ENCODE results near the gene CALHM4.

DNA sequence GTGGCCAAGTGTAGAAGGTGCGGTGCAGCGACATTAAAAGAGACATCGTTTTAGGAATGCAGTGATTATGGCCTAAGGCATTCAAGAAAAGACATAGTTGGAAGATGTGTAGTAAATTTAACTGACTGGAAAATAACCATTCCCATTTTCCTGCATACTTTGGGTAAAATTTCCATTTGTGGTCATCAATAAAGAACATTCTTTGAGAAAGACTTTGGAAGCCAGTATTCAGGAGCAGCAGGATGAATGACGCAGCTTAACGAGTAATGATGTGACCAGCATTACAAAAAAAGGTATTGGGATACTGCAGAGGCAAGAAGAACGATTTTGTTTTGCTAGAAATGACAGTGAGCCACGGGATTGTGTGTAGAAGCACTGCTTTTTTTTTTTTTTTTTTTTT lies 10.8 kb downstream of the CALHM4 start:
- TF ChIP-seq, protein P1, sequence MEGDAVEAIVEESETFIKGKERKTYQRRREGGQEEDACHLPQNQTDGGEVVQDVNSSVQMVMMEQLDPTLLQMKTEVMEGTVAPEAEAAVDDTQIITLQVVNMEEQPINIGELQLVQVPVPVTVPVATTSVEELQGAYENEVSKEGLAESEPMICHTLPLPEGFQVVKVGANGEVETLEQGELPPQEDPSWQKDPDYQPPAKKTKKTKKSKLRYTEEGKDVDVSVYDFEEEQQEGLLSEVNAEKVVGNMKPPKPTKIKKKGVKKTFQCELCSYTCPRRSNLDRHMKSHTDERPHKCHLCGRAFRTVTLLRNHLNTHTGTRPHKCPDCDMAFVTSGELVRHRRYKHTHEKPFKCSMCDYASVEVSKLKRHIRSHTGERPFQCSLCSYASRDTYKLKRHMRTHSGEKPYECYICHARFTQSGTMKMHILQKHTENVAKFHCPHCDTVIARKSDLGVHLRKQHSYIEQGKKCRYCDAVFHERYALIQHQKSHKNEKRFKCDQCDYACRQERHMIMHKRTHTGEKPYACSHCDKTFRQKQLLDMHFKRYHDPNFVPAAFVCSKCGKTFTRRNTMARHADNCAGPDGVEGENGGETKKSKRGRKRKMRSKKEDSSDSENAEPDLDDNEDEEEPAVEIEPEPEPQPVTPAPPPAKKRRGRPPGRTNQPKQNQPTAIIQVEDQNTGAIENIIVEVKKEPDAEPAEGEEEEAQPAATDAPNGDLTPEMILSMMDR (conservative IDR thresholded peaks at IDR 0.05; ENCODE audit: low read depth, low read length) = no peak
- no peak for TF ChIP-seq EZH2 (IDR thresholded peaks at IDR 0.05; ENCODE audit: borderline replicate concordance, low read depth, low read length, poor library complexity, severe bottlenecking)
